Activated T-helper 1 cell treated with anti-CD3 and anti-CD28 coated beads, Interleukin-2, amount 50 U/mL, for 16 hours (primary cell): ENCODE data around the gene SIK3.
"Not testable (repeated sequence)": the region's sequence is repeated elsewhere in the genome, so short reads cannot be mapped to it uniquely, and the experiment has no call there.

Source experiments
- DNase-seq, 2 donors: peaks; one replicate each; pipeline ENCODE4 v3.0.0-alpha.2; 2020; ENCODE audit warnings: low read depth in 1 of 2, low spot score in 1 of 2

The SIK3 gene

DNA sequence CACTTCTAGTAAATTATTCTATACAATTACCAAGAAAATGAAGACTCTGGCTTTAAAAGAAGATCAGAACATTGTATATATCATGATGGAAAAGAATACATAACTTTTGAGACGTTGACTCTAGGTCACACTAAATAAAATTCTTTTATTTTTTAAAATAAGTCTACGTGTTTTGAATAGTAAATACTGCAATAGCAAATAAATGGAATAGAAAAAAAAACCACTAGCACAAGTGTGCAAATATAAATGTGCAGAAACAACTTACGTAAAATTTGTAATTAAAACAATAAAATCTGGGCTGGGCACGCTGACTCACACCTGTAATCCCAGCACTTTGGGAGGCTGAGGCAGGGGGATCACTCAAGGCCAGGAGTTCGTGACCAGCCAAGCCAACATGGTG lies 17.9 kb downstream of the SIK3 start:
- no peak for DNase-seq

DNA sequence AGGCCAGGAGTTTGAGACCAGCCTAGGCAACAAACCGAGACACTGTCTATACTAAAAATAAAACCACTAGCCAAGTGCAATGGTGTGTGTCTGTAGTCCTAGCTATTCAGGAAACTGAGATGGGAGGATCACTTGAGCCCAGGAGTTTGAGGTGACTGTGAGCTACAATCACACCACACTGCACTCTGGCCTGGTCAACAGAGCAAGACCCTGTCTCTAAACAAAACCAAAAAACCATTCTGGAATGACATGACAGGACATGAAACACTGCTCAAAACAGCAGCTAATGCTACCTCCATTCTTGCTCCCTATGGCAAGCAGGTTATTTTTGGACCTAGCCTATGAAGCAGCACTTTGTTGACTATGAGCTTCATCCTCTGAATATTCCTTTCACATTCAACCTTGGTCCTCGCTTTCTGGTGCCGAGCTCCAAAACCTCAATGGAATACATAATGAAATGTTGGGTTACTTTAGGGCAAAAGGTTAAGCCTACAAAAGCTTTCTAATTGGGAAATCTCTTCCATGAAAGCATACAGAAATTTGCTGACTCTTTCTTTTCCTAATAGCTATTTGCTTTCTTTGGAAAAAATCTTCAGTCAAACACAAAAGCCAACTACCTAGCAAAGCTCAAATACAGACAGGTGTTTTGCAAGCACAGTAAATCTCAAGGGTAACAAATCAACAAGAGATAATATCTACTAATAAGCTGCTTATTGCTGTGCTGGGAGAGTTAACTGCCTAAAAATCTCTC lies 21.1 kb downstream of the SIK3 start:
- DNase-seq, result no peak

DNA sequence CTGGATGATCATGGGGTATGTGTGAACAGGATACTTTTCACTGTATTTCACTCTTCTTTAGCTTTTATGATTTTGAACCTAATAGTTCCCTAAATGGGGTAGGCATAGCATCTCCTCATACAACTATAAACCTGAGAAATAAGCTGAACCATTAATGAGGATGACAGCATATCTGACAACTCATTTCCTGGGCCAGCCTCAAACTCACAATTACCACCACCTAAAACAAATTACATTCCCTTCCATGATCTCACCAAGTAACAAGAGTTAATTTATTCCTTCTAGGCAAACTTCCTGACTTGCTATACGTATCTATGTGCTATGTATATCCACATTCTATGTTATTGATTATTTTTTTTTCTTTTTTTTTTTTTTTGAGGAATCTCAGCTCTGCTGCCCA lies 23.0 kb downstream of the SIK3 start:
- DNase-seq, result no peak

DNA sequence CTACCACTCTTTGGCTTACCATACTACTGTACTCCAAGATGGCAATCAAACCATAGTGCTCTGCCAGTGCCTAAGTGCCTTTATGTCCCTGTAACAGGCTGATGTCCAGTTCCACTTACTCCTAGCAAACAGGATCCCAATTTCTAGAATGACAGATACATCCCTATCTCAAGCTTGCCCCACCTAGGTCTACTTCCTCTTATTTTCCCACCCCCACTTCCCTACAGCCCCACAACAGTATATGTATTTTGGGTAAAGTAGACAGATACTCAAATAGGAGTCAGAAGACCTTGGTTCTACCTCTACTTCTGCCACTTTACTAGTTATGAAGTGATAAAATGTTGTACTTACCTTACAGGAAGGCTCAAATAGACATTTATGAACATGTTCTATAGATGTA lies 24.1 kb downstream of the SIK3 start:
- DNase-seq, result no peak

DNA sequence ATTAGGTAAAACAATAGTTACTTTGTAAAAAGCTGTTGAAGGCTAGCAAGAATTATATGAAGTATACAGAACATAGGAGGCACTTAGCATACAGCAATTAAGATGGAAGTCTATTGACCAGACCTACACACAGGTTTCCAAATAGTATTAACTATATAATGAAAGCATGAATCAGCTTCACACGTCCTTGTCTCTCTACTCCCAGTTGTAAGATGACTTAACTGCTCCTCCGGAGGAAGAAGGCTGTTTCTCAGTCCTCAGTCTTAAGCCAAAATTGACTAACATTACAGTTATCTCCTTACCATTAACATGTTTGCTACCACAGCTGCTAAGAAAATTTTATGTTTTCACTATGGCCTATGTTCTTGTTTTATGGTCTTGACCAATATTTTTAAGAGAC lies 24.7 kb downstream of the SIK3 start:
- DNase-seq, result no peak

DNA sequence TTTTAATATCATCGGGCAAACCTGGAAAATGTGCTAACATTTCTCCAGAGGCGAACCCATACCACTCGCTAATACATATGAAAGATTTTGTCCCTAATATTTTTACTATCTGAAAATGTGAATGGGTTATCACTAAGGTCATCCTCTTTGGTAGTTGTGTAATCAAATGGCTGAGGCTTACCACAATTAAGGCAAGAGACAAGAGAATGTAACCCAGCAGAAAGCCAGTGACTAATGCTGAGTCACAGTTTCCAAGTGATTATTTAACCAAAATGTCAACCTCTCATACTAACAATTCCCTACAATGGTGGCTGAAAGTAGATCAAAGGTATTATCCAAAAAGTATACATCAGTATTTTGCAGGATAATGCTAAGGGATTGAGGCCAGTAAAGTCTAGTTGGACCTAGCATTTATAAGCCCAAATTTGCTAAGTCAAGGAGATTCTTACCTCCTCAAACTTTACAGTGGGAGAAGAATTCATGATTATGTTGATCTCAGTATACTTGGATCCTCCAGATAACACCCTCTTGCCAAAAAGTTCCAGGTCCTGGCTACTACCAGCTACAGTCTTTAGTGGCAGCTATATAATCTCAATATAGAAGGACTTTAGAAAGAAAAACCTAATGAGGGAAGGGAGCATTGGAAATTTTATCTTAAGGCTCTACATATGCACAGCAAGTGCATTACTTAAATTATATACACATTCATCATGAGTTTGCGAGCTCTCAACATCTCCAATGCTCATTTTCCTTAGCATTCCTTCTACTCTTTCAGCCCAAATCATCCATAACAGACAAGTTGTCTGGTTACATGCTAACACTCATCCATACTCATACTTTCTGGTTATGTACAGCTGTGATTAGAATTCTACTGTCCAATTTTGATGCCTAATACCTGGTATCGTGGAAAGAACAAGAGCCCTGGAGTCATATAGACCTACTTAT lies 25.4 kb downstream of the SIK3 start:
- no peak for DNase-seq

DNA sequence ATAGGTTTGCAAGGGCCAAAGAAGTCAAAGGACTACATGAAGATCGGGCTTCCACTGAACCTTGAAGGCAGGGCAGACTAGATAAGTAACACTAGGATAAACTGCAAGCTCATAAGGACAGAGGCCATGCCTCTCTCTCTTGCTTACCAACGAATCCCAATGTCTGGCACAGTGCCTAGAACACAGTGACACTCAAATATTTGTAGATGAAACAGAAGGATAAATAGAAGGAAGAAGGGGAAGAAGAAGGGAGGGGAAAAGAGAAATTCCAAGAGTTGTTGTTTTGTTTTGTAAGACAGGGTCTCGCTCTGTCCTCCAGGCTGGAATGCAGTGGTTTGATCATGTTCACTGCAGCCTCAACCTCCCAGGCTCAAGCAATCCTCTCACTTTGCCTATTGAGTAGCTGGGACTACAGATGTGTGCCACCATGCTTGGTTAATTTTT lies 26.9 kb downstream of the SIK3 start:
- no peak for DNase-seq

DNA sequence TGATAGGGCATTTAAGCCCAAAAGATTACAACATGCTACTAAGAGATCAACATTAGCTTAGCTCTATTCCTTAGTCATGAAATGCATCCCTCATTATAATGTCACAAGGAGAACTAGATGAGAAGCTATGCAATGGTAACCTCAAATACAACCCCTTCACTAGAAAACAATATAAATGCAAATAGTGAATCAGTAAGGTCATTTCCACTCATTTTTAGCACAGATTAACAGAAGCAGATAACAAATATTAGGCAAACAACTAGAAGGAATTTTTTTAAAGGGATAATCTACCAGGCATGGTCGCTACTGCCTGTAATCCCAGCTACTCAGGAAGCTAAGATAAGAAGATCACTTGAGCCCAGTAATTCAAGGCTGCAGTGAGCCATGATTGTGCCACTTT lies 28.2 kb downstream of the SIK3 start:
- no peak for DNase-seq

DNA sequence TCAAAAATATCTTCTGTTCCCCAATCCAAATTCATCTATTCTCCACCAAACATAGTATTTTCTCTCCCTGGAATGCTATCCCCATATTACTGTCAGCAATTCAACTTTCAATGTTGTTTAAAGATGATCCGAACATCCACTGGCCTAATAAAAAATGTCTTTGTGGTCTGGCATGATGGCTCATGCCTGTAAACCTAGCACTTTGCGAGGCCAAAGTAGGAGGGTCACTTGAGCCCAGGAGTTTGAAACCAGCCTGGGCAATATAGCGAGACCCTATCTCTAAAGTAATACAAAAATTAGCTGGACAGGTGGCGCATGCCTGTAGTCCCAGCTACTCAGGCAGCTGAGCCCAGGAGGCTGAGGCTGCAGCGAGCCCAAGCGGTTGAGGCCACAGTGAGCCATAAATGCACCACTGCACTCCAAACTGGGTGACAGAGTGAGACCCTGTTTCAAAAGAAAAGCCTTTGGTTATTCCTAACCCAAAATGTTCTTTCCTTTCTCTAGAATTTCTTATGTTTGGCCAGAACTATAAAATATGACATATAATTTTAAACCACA lies 29.8 kb downstream of the SIK3 start:
- DNase-seq, result no peak

DNA sequence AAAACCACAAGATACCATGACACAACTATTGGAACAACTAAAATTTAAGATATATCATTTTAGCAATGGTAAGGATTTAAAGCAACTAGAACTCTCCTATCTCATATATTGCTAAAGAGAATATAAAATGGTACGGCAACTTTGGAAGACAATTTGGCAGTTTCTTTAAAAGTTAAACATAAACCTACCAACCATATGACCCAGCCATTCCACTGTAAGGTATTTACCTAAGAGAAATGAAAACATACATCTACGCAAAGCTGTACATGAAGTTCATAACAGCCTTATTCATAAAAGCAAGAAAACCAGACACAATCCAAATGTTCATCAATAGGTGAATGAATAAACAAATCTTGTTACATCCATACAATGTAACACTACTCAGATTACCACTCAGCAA lies 31.3 kb downstream of the SIK3 start:
- no peak for DNase-seq

DNA sequence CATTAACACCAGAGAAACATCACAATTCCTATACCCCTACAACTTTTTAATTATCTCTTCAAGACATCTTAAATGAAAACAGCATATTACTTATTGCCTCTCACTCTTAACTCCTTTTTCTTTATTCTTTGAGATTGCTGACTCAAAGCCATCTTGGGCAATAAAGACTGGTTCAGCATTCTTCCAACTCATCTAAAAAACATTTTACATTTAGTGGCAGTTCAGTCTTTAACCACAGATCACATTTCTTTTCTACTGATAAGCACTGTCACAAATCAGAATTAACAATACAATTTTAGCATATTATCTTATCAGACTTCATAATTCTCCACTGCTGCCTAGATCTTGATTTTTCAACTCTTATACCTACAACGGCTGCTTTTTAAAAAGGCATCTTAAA lies 34.0 kb downstream of the SIK3 start:
- no peak for DNase-seq

DNA sequence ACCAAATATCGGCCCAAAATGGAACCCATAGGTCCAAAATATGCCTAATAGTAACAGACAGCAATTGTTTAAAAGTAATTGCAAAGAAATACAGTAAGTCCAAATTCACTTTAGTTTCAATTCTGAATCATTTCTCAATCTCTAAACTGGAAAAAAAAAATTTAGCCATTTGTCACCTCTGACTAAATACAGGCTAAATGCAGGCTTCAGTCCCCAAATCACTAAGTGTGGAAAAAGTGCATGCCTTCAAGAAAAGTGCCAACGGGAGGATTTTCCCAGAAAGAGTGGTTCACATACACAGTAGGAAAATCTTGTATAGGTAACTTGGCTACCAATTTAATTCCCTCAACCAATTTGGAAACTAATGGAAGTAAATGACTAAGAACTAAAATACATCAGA lies 35.7 kb downstream of the SIK3 start:
- DNase-seq, result no peak

DNA sequence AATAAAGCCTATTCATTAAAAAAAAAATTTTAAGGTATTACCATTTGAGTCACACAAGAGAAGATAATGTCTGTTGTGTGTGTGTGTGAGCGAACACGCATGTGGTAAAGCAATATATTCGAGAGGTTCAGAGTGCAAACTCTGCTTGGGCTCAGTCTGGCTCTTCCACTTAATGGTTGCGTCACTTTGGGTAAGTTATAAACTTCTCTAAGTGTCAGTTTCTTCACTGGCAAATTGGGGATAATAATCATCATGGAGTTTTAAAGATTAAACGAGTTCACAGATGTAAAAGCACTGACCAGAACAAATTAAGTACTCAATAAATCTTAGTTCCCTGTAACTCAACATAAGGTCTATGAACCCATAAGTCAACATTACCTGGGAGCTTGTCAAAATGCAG lies 37.0 kb downstream of the SIK3 start:
- no peak for DNase-seq

DNA sequence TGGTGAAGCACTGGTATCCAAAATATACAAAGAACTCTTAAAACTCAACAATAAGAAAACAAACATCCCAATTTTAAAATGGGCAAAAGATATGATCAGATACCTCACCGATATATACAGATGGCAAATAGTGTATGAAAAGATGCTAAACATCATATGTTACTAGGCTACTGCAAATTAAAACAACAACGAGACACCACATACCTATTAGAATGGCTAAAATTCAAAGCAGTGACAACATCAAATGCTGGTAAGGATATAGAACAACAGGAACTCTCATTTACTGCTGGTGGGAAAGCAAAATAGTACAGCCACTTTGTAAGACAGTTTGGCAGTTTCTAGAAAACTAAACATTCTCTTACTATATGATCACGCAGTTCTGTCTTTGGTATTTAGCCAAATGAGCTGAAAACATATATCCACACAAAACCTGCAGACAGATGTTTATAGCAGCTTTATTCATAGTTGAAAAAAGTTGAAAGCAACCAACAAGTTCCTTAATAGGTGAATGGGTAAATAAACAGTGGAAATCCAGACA lies 38.5 kb downstream of the SIK3 start:
- no peak for DNase-seq

DNA sequence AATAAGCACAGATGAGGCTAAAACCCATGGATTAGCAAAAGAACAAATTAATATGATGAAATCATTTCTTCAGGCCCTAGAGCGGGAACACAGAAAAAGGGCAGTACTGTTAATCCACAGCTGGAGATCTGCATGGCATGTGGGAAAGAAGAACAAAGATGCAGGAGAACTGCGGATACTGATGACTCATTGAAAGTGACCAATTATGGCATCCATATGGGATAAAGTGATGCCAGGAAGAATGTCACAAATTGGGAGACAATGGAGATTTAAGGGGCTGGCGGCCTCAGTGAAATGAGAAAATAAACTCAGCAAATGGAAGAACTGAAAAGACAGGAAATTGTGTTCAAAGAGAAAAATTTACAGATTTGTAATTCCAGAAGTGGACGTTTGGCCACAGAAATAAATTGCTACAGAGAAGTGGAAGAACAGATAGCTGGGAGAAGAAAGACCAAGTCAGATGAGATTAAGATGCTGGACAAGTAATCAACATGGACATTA lies 39.4 kb downstream of the SIK3 start:
- DNase-seq, result no peak

DNA sequence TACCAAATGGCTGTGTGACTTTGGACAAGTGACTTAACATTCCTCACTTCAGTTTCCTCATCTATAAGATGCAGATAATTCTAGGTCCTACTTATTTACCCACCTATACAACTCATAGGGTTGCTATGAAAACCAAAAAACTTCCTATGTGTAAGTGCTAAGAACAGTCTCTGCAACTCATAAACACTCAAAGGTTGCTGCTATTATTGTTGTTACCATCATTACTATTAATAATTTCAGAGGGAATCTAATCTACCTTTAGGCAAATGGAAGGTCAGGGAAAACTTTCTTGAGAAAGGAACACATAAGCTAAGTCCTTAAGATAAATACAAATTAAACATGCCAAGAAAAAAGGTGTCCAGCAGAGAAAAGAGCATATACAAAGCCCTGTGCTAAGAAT lies 40.5 kb downstream of the SIK3 start:
- DNase-seq, result no peak

DNA sequence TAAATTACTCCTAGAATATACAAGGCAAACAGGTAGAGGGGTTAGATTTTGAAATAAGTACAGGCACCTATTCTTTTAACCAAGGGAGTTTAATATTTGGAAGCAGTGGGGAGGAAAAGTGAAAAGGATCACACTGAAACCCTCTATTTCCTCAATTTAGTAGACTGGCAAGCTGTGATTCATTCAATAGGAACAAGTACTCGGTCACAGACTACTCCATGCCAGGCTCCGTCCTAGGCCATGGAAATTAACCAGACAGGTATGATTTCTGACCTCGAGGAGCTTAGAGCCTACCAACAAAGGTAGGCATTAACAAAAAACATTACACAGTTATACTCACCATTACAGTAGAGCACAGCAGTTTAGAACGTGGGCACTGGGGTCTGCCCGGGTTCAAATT lies 40.9 kb downstream of the SIK3 start:
- no peak for DNase-seq

DNA sequence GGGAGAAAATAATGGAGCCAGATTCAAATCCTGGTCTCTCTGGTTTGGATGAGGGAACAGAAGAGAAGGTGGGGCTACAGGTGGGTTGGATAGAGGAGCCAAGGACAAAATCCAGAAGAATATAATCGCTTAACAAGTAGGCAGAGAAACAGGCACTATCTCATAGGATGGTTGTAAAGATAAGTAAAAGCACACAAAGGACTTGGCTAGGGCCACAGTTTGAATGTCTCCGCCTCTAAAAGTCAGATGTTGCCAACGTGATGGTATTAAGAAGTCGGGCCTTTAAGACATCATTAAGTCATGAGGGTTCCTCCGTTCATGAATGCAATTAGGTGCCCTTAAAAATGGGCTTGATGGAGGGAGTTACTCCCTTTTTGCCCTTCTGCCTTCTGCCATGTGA lies 42.8 kb downstream of the SIK3 start:
- DNase-seq, result no peak

DNA sequence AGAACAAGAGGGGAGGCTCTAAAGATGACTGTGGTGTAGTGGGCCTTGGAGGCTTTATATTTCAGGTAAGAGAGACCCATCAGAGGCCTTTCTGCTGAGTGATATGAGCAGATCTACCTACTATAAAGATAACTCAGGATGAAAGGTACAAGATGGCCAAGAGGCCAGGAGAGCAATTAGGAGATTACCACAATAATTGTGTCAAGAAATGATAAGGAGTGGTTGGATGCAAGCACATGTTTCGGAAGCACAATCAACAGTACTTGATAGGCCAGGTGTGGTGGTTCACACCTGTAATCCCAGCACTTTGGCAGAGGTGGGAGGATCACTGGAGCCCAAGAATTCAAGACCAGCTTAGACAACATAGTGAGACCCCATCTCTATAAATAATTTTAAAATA lies 43.8 kb downstream of the SIK3 start:
- DNase-seq, result no peak

DNA sequence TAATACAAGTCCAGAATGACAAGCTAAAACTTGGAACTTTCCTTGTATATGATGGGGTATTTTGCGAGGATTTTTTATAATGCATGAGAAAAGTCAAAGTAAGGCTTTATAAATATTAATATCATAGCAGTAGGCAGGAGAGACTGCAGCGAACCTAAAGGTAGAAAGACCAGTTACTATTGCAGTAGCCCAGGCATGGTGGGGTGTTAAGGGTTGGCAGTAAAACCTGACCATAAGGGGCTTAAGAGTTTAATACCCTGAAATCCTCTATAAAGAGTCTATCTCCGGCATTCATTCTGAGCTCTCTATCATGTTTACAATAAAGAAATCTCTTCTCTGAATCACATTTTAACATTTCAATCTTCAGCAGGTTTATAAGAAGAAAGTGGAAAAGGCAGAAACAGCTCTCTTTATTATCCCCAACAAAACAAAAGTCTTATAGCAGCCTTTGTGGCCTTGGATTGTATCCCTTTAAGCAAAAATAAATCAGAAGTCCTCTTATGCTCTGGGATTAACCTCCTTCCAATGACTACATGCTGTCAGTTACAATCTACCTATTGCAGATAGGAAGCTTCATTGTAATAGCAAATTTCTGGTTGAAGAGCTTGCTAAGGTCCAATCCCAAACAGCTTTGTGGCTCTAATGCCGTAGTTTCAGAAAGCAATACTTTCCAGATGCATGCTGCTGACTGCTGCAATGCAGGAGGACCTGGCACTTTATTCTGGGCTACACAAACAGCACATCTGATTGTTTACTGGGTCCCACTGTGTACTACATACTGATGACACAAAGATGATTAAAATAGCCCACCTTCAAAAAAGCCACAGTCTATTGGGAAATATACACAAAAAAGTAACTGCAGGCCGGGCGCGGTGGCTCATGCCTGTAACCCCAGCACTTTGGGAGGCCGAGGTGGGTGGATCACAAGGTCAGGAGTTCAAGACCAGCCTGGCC lies 45.8 kb downstream of the SIK3 start:
- DNase-seq, result no peak

DNA sequence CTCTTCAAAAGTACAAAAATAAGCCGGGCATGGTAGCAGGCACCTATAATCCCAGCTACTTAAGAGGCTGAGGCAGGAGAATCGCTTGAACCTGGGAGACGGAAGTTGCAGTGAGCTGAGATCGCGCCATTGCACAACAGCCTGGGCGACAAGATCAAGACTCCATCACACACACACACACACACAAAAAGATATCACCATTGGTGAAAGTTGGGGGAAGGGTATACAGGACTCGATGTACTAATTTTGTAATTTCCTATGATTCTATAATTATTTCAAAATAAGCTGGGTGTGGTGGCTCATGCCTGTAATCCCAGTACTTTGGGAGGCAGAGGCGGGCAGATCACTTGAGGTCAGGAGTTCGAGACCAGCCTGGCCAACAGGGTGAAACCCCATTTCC lies 48.1 kb downstream of the SIK3 start:
- DNase-seq, result not testable (repeated sequence)
